UCSD-AML1 (cell line): ENCODE data around the gene HECW1.

ENCODE experiments used
- DNase-seq: peaks from one replicate; lab custom pipeline; 2025; ENCODE audit not compliant: unreplicated experiment; lab: John Stamatoyannopoulos, UW

HECW1 gene

GRCh38 chr7:43487731-43488073 is 375.3 kb downstream of the HECW1 start:
- no peak for DNase-seq

- DNase-seq: no peak
Observed at GRCh38 chr7:43489257-43489656, 376.8 kb downstream of the HECW1 start.

- no peak for DNase-seq
Observed at GRCh38 chr7:43490016-43490415, 377.6 kb downstream of the HECW1 start.

DNA sequence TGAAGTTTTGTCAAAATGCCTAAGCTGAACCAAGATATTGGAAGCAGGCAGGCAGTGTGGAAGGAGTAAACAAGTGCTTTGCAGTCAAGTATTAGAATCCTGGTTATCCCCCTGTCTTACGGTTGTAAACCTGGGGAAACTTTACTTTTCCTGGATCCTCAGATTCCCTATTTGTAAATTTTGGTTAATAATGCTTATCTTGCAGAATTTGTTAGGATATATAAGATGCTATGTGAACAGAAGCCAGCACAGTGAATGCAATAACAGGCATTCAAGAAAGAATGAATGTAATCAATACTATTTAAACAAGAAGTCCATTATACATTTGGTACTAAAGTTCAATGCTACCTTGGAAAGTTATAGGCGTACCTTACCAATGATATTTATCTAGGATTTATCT is 378.7 kb downstream of the HECW1 start:
- DNase-seq: no peak

DNA sequence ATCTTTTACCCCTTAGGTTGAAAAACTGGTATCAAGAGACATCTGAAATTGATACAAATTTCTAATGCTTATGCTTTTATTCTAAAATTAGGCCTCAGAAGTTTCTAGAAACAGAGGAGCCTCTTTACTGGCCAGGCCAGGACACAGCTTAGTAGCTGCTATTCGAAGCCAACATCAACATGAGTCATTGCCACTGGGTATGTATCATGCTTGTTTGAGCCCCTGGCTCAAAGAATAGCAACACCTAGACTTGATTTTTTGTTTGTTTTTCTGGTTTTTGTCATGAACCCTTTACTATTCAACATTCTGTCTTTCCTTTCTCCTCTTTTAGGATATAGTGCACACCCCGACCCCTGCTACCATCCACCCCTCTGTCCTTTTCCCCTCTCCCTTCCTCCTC is 379.5 kb downstream of the HECW1 start:
- no peak for DNase-seq

DNA sequence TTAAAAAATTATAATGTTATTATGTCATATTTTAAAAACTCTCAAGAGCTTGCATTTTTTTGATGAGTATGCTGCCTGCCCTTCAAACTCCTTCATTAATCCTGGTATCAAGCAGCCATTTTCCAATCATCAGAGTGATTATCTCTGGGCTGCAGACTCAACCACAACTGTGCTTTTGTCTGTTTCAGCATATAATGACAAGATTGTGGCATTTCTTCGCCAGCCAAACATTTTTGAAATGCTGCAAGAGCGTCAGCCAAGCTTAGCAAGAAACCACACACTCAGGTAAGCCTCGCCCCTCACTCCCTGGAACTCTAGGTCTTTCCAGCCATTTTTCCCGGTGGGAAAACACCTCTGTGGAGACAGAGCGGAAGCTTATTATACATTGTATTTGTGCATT is 380.4 kb downstream of the HECW1 start:
- no peak for DNase-seq

GRCh38 chr7:43495572-43495971 is 383.1 kb downstream of the HECW1 start:
- no peak for DNase-seq

GRCh38 chr7:43496596-43496995 is 384.1 kb downstream of the HECW1 start:
- no peak for DNase-seq

DNA sequence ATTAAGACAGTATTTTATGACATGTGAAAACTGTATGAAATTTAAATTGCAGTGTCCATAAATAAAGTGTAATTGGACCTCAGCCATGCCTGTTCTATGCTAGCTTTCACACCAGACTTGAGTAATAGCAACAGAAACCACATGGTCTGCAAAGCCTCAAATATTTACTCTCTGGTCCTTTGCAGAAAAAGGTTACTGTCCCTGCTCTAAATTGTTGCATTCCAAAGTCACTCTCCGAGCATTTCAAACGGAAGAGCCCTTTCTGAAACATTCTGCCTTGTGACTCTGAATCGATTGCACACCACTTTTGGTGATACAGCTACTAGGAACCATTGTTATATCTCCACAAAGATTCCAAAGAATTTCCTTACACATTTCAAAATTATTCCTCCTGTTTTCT is 389.4 kb downstream of the HECW1 start:
- DNase-seq: no peak

GRCh38 chr7:43502941-43503340 is 390.5 kb downstream of the HECW1 start:
- no peak for DNase-seq

DNA sequence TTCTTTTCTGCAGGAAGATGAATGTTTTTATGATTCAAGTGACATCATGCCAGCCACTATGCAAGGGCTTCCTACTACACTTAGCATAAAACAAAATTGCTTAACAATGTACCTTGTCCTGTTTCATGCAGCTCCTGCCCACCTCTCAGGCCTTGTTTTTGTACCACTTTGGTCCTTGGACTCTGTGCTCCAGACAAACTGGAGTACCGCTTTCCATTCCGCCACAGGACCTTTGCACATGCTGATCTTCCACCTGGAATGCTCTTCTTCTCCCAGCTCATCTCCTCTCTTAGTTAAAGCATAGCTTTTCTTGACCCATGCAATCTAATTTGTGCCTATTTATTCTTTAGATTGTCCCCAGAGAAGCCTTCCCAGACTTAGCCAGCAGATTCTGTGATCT is 393.0 kb downstream of the HECW1 start:
- no peak for DNase-seq

DNA sequence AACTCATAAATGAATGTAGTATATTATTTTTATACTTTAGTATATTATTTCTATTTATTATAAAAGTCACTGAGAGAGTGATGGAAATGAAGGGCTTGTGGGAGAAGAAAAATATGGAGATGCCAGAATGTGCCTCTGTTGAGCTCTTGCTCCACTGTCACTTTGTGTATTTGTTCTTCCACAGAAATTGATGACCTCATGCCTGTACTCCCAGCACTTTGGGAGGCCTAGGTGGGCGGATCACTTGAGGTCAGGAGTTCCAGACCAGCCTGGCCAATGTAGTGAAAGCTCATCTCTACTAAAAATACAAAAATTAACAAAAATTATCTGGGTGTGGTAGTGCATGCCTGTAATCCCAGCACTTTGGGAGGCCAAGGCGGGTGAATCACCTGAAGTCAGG is 394.0 kb downstream of the HECW1 start:
- DNase-seq: no peak

- no peak for DNase-seq
Observed at GRCh38 chr7:43508461-43508860, 396.0 kb downstream of the HECW1 start.

- no peak for DNase-seq
Observed at GRCh38 chr7:43509906-43510305, 397.5 kb downstream of the HECW1 start.

DNA sequence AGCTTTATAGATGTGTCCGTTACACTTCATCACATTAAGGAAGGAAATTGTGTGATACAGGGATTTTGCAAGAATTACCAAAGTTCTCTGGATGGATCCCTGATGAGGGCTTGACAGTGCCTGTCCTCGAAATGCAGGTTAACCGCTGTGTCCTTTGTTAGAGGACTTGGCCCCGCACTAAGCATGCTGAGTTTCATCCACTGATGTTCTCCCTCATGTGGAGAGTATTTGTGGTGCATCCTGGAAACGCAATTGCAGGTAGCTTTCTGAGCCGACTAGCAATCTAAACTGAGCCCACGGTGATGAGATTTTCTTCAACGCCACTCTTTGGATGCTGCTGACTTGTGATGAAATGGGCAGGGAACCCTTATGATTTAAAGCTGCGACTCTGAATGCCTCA is 398.6 kb downstream of the HECW1 start:
- DNase-seq: no peak

GRCh38 chr7:43511769-43512515 is 399.5 kb downstream of the HECW1 start:
- no peak for DNase-seq

DNA sequence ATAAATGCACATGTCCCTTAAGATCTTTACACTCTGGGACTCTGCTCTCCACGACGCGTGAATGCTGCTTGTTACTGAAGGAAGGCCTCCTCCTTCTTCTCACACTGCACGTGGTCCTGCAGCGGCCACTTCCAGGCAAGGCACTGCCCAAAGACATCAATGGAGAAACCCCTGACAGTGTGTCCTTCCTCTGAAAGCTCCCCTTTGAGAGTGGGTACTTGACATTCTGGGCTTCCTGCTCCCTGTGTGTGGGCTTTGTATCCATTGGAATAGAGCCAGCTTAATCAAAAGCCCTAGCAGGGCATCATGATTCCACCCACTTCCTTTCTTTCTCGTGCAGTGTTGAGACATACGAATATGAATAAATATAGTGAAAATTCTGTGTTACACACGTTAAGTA is 400.8 kb downstream of the HECW1 start:
- DNase-seq: no peak

GRCh38 chr7:43516581-43517342 is 404.3 kb downstream of the HECW1 start:
- no peak for DNase-seq

GRCh38 chr7:43517464-43517863 is 405.0 kb downstream of the HECW1 start:
- DNase-seq: no peak

DNA sequence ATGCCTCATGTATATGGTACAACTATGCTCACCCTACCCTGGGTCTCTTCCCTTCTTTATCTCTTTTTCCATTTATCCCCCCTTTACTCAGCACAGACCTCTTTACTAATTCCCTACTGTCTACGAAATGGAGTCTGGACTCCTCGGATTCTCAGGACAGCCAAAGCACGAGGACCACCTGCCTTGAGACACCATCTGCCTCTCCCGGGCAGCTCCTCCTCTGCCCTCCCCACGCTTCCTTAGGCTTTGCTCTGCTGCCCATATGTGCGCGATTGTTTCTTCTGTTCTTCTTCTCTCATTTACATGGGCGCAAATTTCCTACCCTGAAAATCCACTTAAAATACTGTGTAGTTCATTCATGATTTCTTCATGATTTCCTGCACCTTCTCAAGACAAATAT is 407.8 kb downstream of the HECW1 start:
- DNase-seq: no peak

DNA sequence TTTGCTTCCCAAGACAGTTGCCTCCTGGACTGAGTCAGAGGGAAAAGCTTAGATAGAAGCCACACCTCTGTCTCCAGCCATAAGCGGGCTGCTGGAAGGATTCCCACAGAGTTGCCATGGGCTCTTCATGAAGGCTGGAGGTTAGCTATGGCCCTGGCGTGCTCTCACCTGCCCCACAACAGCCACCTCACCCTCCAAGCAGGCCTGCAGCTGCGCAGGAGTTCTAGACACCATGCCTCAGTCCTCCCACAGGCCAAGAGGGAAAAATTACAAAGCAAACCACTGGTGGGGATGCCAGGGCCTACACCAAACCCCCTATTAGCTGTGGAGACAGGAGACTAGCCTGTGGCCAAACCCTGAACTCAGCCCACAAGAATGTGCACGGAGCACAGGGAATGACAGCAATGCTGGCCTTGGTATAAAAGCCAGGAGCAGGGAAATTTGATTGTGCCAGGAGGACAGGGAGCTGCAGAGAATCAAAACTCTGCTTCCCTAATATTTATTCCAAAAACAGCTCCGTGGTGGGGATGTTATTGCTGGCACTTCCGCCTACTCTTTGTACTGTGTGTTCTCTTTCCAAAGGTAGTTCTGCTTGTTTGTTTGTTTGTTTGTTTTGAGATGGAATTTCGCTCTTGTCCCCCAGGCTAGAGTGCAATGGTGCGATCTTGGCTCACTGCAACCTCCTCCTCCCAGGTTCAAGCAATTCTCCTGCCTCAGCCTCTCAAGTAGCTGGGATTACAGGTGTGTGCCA is 410.1 kb downstream of the HECW1 start:
- DNase-seq: no peak
